GM21447 (cell line): ENCODE measurements around the gene LYPD6.

ENCODE experiments used
- ATAC-seq: cut with Tn5 transposase; IDR thresholded peaks from one replicate; pipeline ENCODE4 v1.9.1; 2021; ENCODE audit not compliant: unreplicated experiment

LYPD6 gene

GRCh38 chr2:149399934-149400615 is 69.7 kb downstream of the LYPD6 start:
- ATAC-seq = no peak

- no peak for ATAC-seq
These were observed 70.6 kb downstream of the LYPD6 start for GRCh38 chr2:149400997-149401396.

GRCh38 chr2:149409506-149409905 is 79.1 kb downstream of the LYPD6 start:
- no peak for ATAC-seq

GRCh38 chr2:149410701-149411484 is 80.5 kb downstream of the LYPD6 start:
- no peak for ATAC-seq

- ATAC-seq = no peak
These were observed 83.1 kb downstream of the LYPD6 start for GRCh38 chr2:149413487-149413886.

- no peak for ATAC-seq
These were observed 84.7 kb downstream of the LYPD6 start for GRCh38 chr2:149415086-149415485.

GRCh38 chr2:149418065-149418464 is 87.7 kb downstream of the LYPD6 start:
- no peak for ATAC-seq

- ATAC-seq = no peak
These were observed 89.9 kb downstream of the LYPD6 start for GRCh38 chr2:149420053-149420963.

- no peak for ATAC-seq
These were observed 91.4 kb downstream of the LYPD6 start for GRCh38 chr2:149421791-149422190.

GRCh38 chr2:149422337-149422990 is 92.1 kb downstream of the LYPD6 start:
- no peak for ATAC-seq

- ATAC-seq = no peak
These were observed 92.6 kb downstream of the LYPD6 start for GRCh38 chr2:149422991-149423338.

GRCh38 chr2:149423630-149424029 is 93.2 kb downstream of the LYPD6 start:
- ATAC-seq = no peak

GRCh38 chr2:149427387-149427786 is 97.0 kb downstream of the LYPD6 start:
- no peak for ATAC-seq

GRCh38 chr2:149428783-149429182 is 98.4 kb downstream of the LYPD6 start:
- no peak for ATAC-seq

- ATAC-seq = no peak
These were observed 100.7 kb downstream of the LYPD6 start for GRCh38 chr2:149430743-149431736.

GRCh38 chr2:149438330-149438960 is 108.1 kb downstream of the LYPD6 start:
- ATAC-seq = no peak

GRCh38 chr2:149441255-149441654 is 110.9 kb downstream of the LYPD6 start:
- no peak for ATAC-seq

GRCh38 chr2:149442346-149442745 is 112.0 kb downstream of the LYPD6 start:
- ATAC-seq = no peak

- no peak for ATAC-seq
These were observed 112.8 kb downstream of the LYPD6 start for GRCh38 chr2:149443150-149443549.
